Measurements from ENCODE around the gene PTPRD. TPM values are rescaled to one million over a fixed set of nuclear protein-coding genes. Genes with fewer than 3 reads are reported as not detected.

The PTPRD gene
- total RNA-seq, 3 donors from 2014 or later, result 2.9 to 5.4 (median 3.6) TPM

DNA sequence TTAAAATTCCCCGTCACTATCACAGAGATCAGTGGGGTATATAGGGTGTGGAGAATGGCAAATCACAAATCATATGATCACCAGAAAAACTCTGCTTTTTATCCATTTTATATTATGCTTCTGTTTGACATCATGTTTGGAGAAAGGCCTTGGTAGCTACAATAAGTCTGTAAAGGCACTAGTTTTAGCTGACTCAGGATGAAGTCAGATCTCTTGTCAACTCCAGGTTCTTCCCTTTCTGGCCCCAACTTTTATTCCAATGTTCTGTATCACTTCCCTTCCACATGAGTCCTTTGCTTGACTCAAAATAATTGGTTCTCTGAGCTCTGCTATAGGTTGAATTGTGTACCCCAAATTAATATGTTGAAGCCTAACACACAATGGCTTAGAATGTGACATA is 484.9 kb downstream of the PTPRD start:
- DNase-seq (ENCODE audit: low spot score in 2 of 2), result no peak
- no peaks in the 10 kb centered on the region for H3K36me3 ChIP-seq
- intact Hi-C loops (cut with DNase I; ENCODE audit: low total_unique reads), result no loop called here
- no peaks in the 10 kb centered on the region for H3K4me1 ChIP-seq
- no peaks in the 10 kb centered on the region for H3K27me3 ChIP-seq
- no peak for TF ChIP-seq POLR2A (IDR thresholded peaks at IDR 0.05)
- TF ChIP-seq, protein P1, sequence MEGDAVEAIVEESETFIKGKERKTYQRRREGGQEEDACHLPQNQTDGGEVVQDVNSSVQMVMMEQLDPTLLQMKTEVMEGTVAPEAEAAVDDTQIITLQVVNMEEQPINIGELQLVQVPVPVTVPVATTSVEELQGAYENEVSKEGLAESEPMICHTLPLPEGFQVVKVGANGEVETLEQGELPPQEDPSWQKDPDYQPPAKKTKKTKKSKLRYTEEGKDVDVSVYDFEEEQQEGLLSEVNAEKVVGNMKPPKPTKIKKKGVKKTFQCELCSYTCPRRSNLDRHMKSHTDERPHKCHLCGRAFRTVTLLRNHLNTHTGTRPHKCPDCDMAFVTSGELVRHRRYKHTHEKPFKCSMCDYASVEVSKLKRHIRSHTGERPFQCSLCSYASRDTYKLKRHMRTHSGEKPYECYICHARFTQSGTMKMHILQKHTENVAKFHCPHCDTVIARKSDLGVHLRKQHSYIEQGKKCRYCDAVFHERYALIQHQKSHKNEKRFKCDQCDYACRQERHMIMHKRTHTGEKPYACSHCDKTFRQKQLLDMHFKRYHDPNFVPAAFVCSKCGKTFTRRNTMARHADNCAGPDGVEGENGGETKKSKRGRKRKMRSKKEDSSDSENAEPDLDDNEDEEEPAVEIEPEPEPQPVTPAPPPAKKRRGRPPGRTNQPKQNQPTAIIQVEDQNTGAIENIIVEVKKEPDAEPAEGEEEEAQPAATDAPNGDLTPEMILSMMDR (IDR thresholded peaks at IDR 0.05), result no peak
- no peak for TF ChIP-seq POLR2AphosphoS5 (IDR thresholded peaks at IDR 0.05)
- no peak overlapping the region for H3K4me3 ChIP-seq
- H3K27ac ChIP-seq, result no peak overlapping the region
- H3K9me3 ChIP-seq, result no peaks in the 10 kb centered on the region

DNA sequence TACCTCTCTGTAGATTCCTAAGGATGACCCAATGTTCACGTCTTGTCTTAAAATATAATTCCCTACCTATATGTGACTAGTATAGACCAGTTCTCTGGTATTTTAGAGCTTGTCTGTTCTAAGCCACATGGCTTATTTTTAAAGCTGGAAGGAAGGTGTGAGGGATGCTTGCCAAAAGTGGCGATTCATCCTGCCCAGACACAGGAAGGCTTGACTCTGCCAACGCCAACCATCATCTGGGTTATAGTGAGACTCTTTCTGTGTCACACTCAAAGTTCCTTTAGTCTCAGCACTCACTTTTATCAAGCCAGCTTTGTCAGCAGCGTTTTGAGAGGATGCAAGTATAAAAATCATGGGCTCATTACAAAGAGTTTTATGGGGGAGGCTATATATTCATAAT is 500.0 kb downstream of the PTPRD start:
- no peaks in the 10 kb centered on the region for H3K36me3 ChIP-seq
- H3K4me3 ChIP-seq, result no peak overlapping the region
- no peaks in the 10 kb centered on the region for H3K4me1 ChIP-seq
- TF ChIP-seq POLR2AphosphoS5 (IDR thresholded peaks at IDR 0.05) (no peak), POLR2A (IDR thresholded peaks at IDR 0.05) (no peak)
- TF ChIP-seq, protein P1 (IDR thresholded peaks at IDR 0.05), result no peak
- no peaks in the 10 kb centered on the region for H3K27me3 ChIP-seq
- intact Hi-C loops (cut with DNase I; ENCODE audit: low total_unique reads), result no loop called here
- H3K9me3 ChIP-seq, result no peaks in the 10 kb centered on the region
- DNase-seq (ENCODE audit: low spot score in 2 of 2), result no peak
- H3K27ac ChIP-seq, result no peak overlapping the region

DNA sequence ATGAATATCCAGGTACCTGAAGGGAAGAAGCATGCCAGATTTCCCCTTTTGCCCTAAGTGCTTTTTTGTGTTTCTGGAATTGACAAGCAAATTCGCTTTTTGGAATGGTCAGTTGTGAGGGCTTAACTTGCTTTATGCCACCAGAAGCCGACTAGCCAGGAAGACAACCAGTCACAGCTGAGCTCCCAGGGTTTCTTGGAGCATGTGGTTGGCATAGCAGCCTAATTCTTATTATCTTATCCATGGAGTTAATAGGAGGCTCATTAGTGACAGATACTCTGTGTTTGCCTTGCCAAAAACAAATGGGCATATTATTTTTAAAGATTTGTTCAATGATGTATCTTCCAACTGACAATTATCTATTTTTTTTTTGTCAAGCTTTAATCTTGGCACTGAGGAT is 500.7 kb downstream of the PTPRD start:
- intact Hi-C loops (cut with DNase I; ENCODE audit: low total_unique reads), result no loop called here
- H3K27ac ChIP-seq, result no peak overlapping the region

DNA sequence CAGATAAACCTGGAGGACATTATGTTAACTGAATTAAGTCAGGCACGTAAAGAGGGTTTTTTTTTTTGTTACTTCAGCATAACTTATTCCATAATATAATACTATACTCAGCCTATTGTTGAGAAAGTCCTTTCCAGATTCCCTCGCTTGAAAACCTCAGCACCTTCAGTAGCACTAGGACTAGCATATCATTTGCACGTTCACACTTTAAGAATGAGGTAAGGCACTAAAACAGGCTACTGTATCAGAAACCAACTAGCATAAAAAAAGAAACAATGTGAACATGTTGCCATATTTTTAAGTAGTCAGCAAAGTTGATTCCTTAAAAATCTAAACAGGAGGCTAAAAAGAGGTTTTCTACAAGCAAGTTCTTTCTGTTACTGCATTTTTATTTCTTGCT is 504.0 kb downstream of the PTPRD start:
- no peak overlapping the region for H3K4me3 ChIP-seq
- TF ChIP-seq, protein P1 (IDR thresholded peaks at IDR 0.05), result no peak
- TF ChIP-seq POLR2A (IDR thresholded peaks at IDR 0.05), result no peak
- no peak for TF ChIP-seq POLR2AphosphoS5 (IDR thresholded peaks at IDR 0.05)
- H3K27ac ChIP-seq, result no peak overlapping the region
- no peaks in the 10 kb centered on the region for H3K4me1 ChIP-seq
- intact Hi-C loops (cut with DNase I; ENCODE audit: low total_unique reads), result no loop called here
- no peaks in the 10 kb centered on the region for H3K27me3 ChIP-seq
- no peak for DNase-seq (ENCODE audit: low spot score in 2 of 2)
- no peaks in the 10 kb centered on the region for H3K9me3 ChIP-seq
- H3K36me3 ChIP-seq, result no peaks in the 10 kb centered on the region

More for the DNA sequence above, 500.7 kb downstream of the PTPRD start:
- no peak for DNase-seq (ENCODE audit: low spot score in 2 of 2)
- H3K4me3 ChIP-seq, result no peak overlapping the region
- no peaks in the 10 kb centered on the region for H3K36me3 ChIP-seq
- H3K9me3 ChIP-seq, result no peaks in the 10 kb centered on the region
- H3K27me3 ChIP-seq, result no peaks in the 10 kb centered on the region
- no peaks in the 10 kb centered on the region for H3K4me1 ChIP-seq
- no peak for TF ChIP-seq POLR2A (IDR thresholded peaks at IDR 0.05)
- TF ChIP-seq, protein P1 (IDR thresholded peaks at IDR 0.05), result no peak
- TF ChIP-seq POLR2AphosphoS5 (IDR thresholded peaks at IDR 0.05), result no peak

DNA sequence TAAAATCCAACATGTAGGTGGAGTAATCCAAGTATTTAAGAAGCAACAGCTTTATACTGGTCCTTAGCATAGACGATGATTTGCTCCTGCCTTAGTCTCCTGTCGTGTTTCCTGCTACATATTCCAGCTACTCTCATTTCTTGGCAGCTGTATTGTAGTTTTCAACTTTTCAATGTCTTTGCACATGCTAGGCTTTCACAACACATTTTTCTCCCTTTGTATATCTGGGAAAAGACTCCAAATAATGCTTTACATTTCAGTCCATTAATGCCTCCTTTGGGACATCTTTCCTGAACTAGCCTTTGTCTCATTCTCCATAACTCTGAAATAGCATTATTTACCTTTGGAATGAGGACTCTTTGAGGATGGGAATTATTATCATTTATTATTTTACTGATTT is 508.0 kb downstream of the PTPRD start:
- no peak overlapping the region for H3K27ac ChIP-seq
- H3K36me3 ChIP-seq, result no peaks in the 10 kb centered on the region
- no peak overlapping the region for H3K4me3 ChIP-seq
- no peak for TF ChIP-seq POLR2AphosphoS5 (IDR thresholded peaks at IDR 0.05)
- TF ChIP-seq POLR2A (IDR thresholded peaks at IDR 0.05), result no peak
- TF ChIP-seq, protein P1 (IDR thresholded peaks at IDR 0.05), result no peak
- H3K4me1 ChIP-seq, result no peaks in the 10 kb centered on the region
- intact Hi-C loops (cut with DNase I; ENCODE audit: low total_unique reads), result no loop called here
- H3K27me3 ChIP-seq, result no peaks in the 10 kb centered on the region
- no peak for DNase-seq (ENCODE audit: low spot score in 2 of 2)
- no peaks in the 10 kb centered on the region for H3K9me3 ChIP-seq
